Stimulated activated CD8-positive, alpha-beta memory T cell treated with anti-CD3 and anti-CD28 coated beads, Interleukin-2, amount 100 ng/mL, for 48 hours (primary cell): ENCODE measurements around the gene SPECC1.
"Not testable (repeated sequence)": the region's sequence is repeated elsewhere in the genome, so short reads cannot be mapped to it uniquely, and the experiment has no call there.

ENCODE experiments used
- DNase-seq, 2 donors: peaks; one replicate each; pipeline ENCODE4 v3.0.0-alpha.2; 2020; ENCODE audit warnings: low read depth in 2 of 2

SPECC1 gene

GRCh38 chr17:20009302-20010098 lies at the start of gene SPECC1:
Gene SPECC1, plus strand, starts transcription at chr17:20009359. Its CDS starts 87,293 bp downstream, at chr17:20096652.
- DNase-seq = peak; percentile 82 to 84

DNA sequence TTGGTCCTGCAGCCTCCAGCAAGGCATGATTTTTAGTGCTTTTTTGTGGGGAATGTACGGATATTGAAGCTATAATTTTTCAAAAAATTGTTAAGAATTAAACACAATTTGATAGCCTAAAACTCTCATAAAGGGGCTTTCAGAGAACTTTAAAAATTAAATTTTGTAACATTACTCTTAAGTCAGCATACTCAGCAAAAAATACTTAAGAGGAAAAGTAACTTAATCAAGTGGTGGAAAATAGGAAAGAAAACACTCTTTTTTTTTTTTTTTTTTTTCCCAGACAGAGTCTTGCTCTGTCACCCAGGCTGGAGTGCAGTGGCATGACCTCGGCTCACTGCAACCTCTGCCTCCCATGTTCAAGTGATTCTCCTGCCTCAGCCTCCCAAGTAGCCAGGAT lies 46.2 kb upstream of the SPECC1 start:
- not testable (repeated sequence) for DNase-seq

GRCh38 chr17:19973156-19973555 lies 36.0 kb upstream of the SPECC1 start:
- DNase-seq = no peak

- DNase-seq = no peak
Observed at GRCh38 chr17:19975601-19976000, 33.6 kb upstream of the SPECC1 start.

GRCh38 chr17:19977293-19978208 lies 31.6 kb upstream of the SPECC1 start, which contains the start of gene AKAP10:
Gene AKAP10, minus strand, starts transcription at chr17:19977828. Its CDS starts 149 bp downstream, at chr17:19977679.
- peak; percentile 95 for DNase-seq

- DNase-seq = peak in 1 of 2 donors; percentile 6
Observed at GRCh38 chr17:19978209-19978802, 30.9 kb upstream of the SPECC1 start.

DNA sequence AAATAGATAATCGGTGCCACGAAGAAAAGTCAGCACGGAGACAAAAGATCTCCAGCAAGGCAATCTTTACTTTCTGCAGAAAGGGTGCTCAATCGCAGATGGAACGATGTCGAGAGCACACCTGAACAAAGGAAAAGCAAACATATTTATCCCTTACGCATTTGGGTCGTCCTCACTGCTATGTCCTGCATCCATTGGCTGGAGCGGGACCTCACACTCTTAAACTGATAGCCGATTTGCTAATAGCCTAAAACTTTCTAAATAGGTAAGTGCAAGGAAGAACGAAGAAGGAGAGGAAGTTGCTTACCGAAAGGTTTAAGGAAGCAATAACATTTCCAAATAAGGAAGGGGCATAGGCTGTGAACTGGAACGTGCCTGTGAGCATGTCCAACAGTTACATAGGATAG lies 30.4 kb upstream of the SPECC1 start:
- DNase-seq = no peak

- DNase-seq = no peak
Observed at GRCh38 chr17:19979917-19980770, 29.0 kb upstream of the SPECC1 start.

- no peak for DNase-seq
Observed at GRCh38 chr17:19986941-19987861, 22.0 kb upstream of the SPECC1 start.

GRCh38 chr17:19987897-19988296 lies 21.3 kb upstream of the SPECC1 start:
- no peak for DNase-seq

DNA sequence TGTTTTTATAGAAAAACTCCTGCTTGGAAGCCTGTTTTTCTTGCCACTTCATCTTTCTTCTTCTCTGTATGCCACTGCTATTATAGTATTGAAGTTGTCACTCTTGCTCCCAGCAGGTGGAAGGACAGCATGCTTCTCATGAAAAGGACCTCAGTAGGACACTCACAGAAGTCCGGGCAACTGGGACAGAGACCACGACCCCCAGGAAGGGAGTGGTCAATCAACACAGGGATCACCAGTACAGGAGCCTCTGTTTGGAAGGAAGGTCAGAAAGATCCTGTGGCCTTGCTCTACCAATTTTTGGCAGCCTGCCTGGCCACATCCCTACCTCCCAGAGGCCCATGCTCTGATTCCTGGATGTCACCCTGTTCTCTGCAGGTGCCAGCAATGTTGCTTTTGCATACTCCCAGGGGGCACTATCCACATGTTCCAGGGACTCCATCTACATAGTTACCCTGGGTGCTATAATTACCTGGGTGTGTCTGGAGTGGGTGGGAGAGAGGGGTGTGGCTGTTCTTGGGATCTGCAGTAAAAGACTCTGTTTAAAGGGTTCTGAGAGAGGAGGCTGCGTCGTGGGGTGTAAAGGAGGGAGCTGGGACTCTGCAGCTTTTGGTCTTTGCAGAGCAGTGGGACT lies 17.8 kb upstream of the SPECC1 start:
- no peak for DNase-seq

DNA sequence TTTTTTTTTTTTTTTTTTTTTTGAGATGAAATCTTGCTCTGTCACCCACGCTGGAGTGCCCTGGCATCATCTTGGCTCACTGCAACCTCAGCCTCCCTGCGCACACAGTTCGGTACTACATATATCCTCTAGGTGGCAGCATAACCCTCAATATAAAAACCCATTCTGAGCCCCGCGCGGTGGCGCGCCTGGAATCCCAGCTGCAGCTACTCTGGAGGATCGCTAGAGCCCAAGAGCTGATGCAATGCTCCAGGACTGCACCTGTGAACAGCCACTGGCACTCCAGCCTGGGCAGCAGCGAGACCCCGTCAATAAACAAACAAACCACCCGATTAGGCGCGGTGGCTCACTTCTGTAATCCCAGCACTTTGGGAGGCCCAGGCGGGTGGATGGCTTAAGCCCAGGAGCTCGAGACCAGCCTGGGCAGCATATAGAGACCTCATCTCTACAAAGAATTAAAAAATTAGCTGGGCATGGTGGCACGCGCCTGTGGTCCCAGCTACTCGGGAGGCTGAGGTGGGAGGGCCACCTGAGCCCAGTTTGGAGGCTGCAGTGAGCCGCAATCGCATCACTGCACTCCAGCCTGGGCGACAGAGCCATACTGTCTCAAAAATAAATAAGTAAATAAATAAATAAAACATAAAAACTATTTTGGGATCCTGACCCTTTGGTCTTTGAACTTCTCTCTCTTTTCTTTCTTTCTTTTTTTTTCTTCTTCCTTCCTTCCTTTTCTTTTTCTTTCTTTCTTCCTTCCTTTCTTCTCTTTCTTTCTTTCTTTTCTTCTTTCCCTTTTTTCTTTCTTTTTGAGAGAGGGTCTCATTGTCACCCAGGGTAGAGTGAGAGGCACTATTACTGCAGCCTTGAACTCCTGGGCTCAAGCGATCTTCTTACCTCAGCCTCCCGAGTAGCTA lies 16.1 kb upstream of the SPECC1 start:
- peak; percentile 51 to 61 for DNase-seq

DNA sequence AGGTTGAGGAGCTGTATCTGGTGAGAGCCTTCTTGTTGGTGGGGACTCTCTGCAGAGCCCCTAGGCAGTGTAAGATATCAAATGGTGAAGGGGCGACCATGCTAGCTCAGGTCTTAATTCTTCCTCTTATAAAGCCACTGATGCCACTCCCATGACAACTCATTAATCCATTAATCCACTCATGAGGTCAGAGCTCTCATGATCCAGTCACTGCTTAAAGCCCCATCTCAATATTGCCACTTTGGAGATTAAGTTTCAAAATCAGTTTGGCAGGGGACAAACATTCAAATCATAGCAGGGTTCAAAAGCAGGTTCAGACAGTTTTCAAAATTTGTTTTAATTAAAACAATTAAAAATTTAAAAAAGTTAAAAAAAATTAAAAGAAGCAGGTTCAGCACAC lies 13.1 kb upstream of the SPECC1 start:
- no peak for DNase-seq

- no peak for DNase-seq
Observed at GRCh38 chr17:19996502-19996901, 12.7 kb upstream of the SPECC1 start.

DNA sequence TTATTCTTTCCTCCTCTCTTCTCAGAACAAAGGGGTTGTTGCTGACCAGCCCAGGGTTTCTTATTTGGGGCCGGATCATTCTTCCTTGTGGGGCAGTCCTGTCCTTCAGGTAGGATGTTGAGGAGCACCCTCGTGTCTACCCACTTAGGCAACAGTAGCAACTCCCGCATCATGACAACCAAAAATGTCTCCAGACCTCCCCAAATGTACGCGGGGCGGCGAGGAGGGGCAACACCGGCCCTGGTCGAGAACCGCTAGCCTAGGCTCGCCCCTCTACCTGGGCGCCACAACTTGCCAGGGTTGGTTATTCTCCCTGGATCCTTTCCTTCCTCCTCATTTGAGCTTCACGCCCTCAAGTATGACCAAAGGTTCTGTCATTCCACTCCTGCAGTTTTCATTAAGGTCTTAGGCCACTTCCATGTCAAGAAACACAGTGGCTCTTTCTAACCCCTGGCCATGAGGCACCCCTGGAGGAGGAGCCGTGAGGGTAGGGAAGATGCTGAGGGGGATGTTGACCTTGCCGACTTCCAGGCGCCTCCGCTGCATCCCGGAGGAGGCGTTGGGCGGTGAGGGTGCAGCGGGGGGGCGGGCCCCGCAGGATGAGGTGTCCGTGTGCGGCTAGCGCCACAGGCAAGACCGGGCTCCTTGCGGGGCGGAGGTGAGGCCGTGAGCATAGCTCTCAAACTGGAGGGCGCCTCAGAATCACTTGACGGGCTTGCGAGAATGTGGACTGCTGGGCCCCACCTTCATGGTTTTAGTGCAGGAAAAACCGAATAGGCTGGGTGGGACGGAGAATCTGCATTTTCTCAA lies 712 bp upstream of the SPECC1 start:
- DNase-seq = peak in 1 of 2 donors; percentile 1

DNA sequence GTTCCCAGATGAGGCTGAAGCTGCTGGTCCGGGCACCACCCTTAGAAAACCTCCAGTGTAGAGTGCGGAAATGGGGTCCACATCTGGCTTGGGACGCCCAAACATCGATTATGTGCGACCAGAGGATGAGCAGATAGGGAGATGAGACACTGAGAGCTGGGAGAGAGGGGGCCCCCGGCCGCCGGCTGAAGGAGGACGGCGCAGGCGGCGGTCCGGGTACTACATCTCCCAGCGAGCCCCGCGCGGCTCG lies 182 bp upstream of the SPECC1 start:
- no peak for DNase-seq

DNA sequence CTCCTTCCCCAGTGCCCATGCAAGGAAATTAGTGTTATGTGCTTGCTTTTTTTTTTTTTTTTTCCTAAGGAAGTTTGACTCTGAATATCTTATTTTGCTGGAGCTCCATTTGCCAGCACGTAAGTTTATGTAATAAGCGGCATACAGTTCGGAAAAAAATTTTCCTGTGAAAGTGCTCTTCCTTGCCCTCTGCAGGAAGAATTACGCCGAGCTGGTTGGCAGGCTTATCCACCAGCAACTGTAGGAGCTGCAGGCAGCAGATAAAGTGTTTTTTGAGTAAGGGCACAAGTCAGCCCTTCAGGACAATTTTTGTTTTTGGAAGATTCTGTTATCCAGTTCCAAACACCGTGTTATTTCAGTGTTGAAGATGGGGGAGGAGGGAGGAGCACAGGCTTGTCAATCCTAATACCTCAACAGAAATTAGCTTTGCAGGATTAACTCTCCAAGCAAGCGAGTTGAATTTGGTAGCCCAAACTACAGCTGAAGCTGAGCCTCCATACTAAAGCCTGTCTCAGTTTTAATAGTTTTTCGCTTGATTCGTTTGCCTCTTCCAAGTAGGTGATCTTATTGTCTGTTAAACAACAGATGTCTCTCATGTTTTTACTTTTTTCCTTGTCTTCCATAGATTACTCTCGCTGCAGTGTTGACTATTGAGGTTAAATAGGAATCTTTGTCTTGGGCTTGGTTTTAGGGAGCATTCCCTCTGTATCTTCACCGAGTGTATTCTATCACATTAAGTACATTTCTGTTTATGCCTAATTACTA lies 1.1 kb downstream of the SPECC1 start:
- no peak for DNase-seq
